ENCODE results near the gene SATB2.

DNA sequence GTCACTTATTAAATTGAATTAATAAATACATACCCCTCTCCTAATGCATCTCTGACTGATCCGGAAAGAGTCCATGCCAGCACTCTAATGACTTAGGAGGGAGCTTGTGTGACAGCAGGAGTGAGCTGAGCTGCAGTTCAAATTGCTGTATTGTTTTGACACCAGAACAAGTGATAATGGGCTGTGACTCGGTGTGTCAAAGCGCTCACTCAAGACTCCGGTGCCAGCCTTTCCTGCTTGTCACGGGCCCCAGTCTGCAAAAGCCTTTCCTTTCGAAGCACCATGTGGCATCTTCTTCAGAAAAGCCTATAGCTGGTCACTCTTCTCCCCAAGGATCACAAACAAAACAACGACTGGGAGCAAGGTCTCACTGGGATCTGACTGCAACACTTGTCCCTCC is 43.3 kb downstream of the SATB2 start:
- TF ChIP-seq, protein P1, sequence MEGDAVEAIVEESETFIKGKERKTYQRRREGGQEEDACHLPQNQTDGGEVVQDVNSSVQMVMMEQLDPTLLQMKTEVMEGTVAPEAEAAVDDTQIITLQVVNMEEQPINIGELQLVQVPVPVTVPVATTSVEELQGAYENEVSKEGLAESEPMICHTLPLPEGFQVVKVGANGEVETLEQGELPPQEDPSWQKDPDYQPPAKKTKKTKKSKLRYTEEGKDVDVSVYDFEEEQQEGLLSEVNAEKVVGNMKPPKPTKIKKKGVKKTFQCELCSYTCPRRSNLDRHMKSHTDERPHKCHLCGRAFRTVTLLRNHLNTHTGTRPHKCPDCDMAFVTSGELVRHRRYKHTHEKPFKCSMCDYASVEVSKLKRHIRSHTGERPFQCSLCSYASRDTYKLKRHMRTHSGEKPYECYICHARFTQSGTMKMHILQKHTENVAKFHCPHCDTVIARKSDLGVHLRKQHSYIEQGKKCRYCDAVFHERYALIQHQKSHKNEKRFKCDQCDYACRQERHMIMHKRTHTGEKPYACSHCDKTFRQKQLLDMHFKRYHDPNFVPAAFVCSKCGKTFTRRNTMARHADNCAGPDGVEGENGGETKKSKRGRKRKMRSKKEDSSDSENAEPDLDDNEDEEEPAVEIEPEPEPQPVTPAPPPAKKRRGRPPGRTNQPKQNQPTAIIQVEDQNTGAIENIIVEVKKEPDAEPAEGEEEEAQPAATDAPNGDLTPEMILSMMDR (conservative IDR thresholded peaks at IDR 0.05; ENCODE audit: low read depth in 2 of 2): no peak
- TF ChIP-seq, protein P2, sequence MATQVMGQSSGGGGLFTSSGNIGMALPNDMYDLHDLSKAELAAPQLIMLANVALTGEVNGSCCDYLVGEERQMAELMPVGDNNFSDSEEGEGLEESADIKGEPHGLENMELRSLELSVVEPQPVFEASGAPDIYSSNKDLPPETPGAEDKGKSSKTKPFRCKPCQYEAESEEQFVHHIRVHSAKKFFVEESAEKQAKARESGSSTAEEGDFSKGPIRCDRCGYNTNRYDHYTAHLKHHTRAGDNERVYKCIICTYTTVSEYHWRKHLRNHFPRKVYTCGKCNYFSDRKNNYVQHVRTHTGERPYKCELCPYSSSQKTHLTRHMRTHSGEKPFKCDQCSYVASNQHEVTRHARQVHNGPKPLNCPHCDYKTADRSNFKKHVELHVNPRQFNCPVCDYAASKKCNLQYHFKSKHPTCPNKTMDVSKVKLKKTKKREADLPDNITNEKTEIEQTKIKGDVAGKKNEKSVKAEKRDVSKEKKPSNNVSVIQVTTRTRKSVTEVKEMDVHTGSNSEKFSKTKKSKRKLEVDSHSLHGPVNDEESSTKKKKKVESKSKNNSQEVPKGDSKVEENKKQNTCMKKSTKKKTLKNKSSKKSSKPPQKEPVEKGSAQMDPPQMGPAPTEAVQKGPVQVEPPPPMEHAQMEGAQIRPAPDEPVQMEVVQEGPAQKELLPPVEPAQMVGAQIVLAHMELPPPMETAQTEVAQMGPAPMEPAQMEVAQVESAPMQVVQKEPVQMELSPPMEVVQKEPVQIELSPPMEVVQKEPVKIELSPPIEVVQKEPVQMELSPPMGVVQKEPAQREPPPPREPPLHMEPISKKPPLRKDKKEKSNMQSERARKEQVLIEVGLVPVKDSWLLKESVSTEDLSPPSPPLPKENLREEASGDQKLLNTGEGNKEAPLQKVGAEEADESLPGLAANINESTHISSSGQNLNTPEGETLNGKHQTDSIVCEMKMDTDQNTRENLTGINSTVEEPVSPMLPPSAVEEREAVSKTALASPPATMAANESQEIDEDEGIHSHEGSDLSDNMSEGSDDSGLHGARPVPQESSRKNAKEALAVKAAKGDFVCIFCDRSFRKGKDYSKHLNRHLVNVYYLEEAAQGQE (IDR thresholded peaks at IDR 0.05; ENCODE audit: unreplicated experiment): no peak
- no peak for TF ChIP-seq STAT1 (IDR thresholded peaks at IDR 0.05; ENCODE audit: unreplicated experiment)
- TF ChIP-seq EZH2phosphoT487 (IDR thresholded peaks at IDR 0.05; ENCODE audit: unreplicated experiment): no peak
- TF ChIP-seq CREB1 (CRISPR knock-in tag; IDR thresholded peaks at IDR 0.05; ENCODE audit: low read depth): no peak
- TF ChIP-seq ZNF114 (CRISPR knock-in tag; IDR thresholded peaks at IDR 0.05): no peak
- no peak for TF ChIP-seq EZH2 (IDR thresholded peaks at IDR 0.05; ENCODE audit: low read depth, unreplicated experiment)
- TF ChIP-seq POLR2AphosphoS5 (IDR thresholded peaks at IDR 0.05; ENCODE audit: low read depth): no peak
